ENCODE data around the gene HOXB7. TPM values are rescaled to one million over a fixed set of nuclear protein-coding genes. Genes with fewer than 3 reads are reported as not detected.

The HOXB7 gene
- total and polyA plus RNA-seq, 2 donors: 0.09 to 1.0 TPM

DNA sequence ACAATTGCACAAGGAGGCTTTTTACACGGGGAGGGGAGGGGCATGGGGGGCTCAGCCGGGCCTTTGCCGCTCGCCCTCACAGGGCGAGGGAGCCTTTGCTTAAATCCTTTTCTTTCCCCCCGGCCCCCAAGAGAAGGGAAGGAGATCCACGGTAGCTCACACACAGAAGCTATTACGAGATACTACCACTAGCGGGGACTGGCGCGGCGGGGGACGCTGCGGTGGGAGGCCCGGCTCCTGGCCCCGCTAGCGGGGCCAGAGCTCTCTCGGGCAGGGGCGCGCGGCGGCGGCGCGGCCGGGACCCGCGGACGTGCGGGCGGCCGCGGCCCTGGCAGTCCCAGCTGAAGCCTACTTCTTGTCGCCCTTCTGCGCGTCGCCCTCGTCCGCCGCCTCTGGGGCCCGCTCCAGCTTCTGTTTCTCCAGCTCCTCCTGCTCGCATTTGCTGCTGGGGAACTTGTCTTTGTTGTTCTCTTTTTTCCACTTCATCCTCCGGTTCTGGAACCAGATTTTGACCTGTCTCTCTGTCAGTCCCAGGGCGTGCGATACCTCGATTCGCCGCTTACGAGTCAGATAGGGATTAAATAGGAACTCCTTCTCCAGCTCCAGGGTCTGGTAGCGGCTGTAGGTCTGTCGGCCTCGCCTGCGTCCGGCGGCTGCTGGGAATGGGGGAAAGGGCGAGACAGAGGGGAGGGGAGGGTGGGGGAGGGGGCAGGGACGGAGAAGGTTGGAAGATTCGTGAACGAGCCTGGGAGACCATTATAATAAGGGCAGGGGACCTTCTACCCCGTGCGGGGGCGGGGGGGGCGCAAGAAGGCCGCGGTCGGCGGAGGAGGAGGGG lies 2.3 kb upstream of the HOXB7 start:
- 1% methylated on average over 67 of the region's 67 CpGs for WGBS
- peaks cover 1 to 30% of the 10 kb centered on the region in 2 donors for H3K9me3 ChIP-seq (ENCODE audit: control insufficient read depth in 2 of 2, insufficient read depth in 1 of 2, low read length in 1 of 2)
- no peak overlapping the region for H3K27ac ChIP-seq (ENCODE audit: low read depth in 1 of 2, low read length in 1 of 2)
- H3K4me1 ChIP-seq (ENCODE audit: control insufficient read depth in 2 of 2, insufficient read depth in 2 of 2, low read length in 2 of 2): peaks cover 11 to 30% of the 10 kb centered on the region in 2 donors
- H3K36me3 ChIP-seq (ENCODE audit: control insufficient read depth in 2 of 2, insufficient read depth in 2 of 2, low read length in 1 of 2): no peaks in the 10 kb centered on the region
- DNase-seq (ENCODE audit: low read depth in 6 of 9, low spot score in 9 of 9): peak in 1 of 9 donors; percentile 53
- H3K27me3 ChIP-seq (ENCODE audit: control insufficient read depth in 2 of 2, insufficient read depth in 1 of 2, low read length in 1 of 2): peaks cover 89 to 100% of the 10 kb centered on the region in 2 donors
- peak overlapping the region in 1 of 2 donors; percentile 31 for H3K4me3 ChIP-seq (ENCODE audit: low read length in 2 of 2)

DNA sequence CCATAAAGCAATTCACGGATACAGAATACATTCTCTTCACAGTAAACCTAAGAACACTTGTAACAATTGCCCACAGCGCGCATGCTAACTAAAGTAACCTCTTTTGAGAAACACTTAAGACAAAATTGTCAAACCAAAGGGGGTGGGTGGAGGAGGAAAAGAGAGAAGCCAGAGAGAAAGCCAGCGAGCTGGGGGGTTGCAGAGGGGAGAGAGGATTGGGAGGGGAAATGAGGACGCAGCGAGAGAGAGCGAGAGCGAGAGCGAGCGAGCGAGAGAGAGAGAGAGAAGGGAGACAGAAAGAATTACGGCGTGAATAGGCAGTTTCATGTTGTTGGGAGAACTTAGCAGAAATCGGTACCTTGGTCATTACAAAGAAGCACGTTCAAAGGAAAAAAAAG lies 1.6 kb upstream of the HOXB7 start:
- no peak overlapping the region for H3K27ac ChIP-seq (ENCODE audit: low read depth in 1 of 2, low read length in 1 of 2)
- 3% methylated on average over 15 of the region's 15 CpGs for WGBS

DNA sequence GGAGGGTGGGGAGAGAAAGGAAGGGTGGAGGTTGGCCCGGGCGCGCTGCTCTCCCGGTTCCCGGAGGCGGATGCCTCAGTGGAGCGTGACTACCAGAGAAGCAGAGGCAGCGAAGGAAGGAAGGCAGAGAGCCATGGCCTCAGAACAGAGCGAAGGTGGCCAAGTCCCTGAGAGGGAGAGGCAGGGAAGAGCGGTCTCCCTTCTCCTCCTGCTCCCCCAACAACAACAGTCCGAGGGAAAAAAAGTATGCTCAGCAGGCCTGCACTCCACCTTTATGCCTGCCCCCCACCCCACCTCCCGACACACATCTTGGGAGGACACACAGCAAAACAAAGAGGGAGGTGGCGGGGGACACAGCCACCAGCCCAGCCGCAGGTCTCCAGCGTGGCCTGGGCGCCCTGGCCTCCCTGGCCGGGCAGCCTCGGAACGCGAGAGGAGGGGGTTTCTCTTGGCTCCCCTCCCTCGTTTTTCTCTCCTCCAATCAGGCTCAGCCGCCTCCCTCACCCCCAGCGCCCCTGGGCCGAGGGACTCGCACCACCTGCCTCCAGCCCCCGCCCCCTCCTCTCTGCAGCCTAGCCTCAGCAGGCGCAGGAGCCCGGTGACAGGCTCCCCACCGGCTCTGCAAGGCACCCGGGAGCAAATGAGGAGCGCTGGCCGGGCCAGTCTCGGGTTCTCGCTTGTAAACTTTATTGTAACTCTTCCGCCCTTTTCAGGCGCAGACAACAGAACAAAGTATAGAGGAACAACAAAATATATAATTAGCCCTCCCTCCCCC lies 1.1 kb upstream of the HOXB7 start:
- Histone ChIP-seq H3K36me3 (ENCODE audit: control insufficient read depth in 2 of 2, insufficient read depth in 2 of 2, low read length in 1 of 2) (no peaks in the 10 kb centered on the region), H3K27ac (ENCODE audit: low read depth in 1 of 2, low read length in 1 of 2) (no peak overlapping the region), H3K4me3 (ENCODE audit: low read length in 2 of 2) (peak overlapping the region in 1 of 2 donors; percentile 65), H3K4me1 (ENCODE audit: control insufficient read depth in 2 of 2, insufficient read depth in 2 of 2, low read length in 2 of 2) (peaks cover 11 to 30% of the 10 kb centered on the region in 2 donors), H3K27me3 (ENCODE audit: control insufficient read depth in 2 of 2, insufficient read depth in 1 of 2, low read length in 1 of 2) (peaks cover 82 to 100% of the 10 kb centered on the region in 2 donors), H3K9me3 (ENCODE audit: control insufficient read depth in 2 of 2, insufficient read depth in 1 of 2, low read length in 1 of 2) (peaks cover 1 to 20% of the 10 kb centered on the region in 2 donors)
- 4% methylated on average over 36 of the region's 36 CpGs for WGBS
- DNase-seq (ENCODE audit: low read depth in 6 of 9, low spot score in 9 of 9): no peak

More for the DNA sequence above, 1.6 kb upstream of the HOXB7 start:
- Histone ChIP-seq H3K9me3 (ENCODE audit: control insufficient read depth in 2 of 2, insufficient read depth in 1 of 2, low read length in 1 of 2) (peaks cover 1 to 24% of the 10 kb centered on the region in 2 donors), H3K4me3 (ENCODE audit: low read length in 2 of 2) (peak overlapping the region in 1 of 2 donors; percentile 31), H3K4me1 (ENCODE audit: control insufficient read depth in 2 of 2, insufficient read depth in 2 of 2, low read length in 2 of 2) (peaks cover 11 to 30% of the 10 kb centered on the region in 2 donors), H3K36me3 (ENCODE audit: control insufficient read depth in 2 of 2, insufficient read depth in 2 of 2, low read length in 1 of 2) (no peaks in the 10 kb centered on the region), H3K27me3 (ENCODE audit: control insufficient read depth in 2 of 2, insufficient read depth in 1 of 2, low read length in 1 of 2) (peaks cover 83 to 100% of the 10 kb centered on the region in 2 donors)
- peak in 1 of 9 donors; percentile 39 for DNase-seq (ENCODE audit: low read depth in 6 of 9, low spot score in 9 of 9)

GRCh38 chr17:48611213-48611612 lies 396 bp upstream of the HOXB7 start:
- peaks cover 11 to 30% of the 10 kb centered on the region in 2 donors for H3K4me1 ChIP-seq (ENCODE audit: control insufficient read depth in 2 of 2, insufficient read depth in 2 of 2, low read length in 2 of 2)
- peak overlapping the region; percentile 45 to 65 for H3K4me3 ChIP-seq (ENCODE audit: low read length in 2 of 2)
- H3K27me3 ChIP-seq (ENCODE audit: control insufficient read depth in 2 of 2, insufficient read depth in 1 of 2, low read length in 1 of 2): peaks cover 81 to 100% of the 10 kb centered on the region in 2 donors
- peaks cover 1 to 16% of the 10 kb centered on the region in 2 donors for H3K9me3 ChIP-seq (ENCODE audit: control insufficient read depth in 2 of 2, insufficient read depth in 1 of 2, low read length in 1 of 2)
- 2% methylated on average over 22 of the region's 22 CpGs for WGBS
- no peak overlapping the region for H3K27ac ChIP-seq (ENCODE audit: low read depth in 1 of 2, low read length in 1 of 2)
- H3K36me3 ChIP-seq (ENCODE audit: control insufficient read depth in 2 of 2, insufficient read depth in 2 of 2, low read length in 1 of 2): no peaks in the 10 kb centered on the region
- no peak for DNase-seq (ENCODE audit: low read depth in 6 of 9, low spot score in 9 of 9)

- WGBS: 16% methylated on average over 15 of the region's 15 CpGs
- H3K4me3 ChIP-seq (ENCODE audit: low read length in 2 of 2): peak overlapping the region; percentile 45 to 65
- no peak for DNase-seq (ENCODE audit: low read depth in 6 of 9, low spot score in 9 of 9)
- H3K27me3 ChIP-seq (ENCODE audit: control insufficient read depth in 2 of 2, insufficient read depth in 1 of 2, low read length in 1 of 2): peaks cover 83 to 100% of the 10 kb centered on the region in 2 donors
- no peak overlapping the region for H3K27ac ChIP-seq (ENCODE audit: low read depth in 1 of 2, low read length in 1 of 2)
- peaks cover 1 to 16% of the 10 kb centered on the region in 2 donors for H3K9me3 ChIP-seq (ENCODE audit: control insufficient read depth in 2 of 2, insufficient read depth in 1 of 2, low read length in 1 of 2)
- H3K36me3 ChIP-seq (ENCODE audit: control insufficient read depth in 2 of 2, insufficient read depth in 2 of 2, low read length in 1 of 2): no peaks in the 10 kb centered on the region
- H3K4me1 ChIP-seq (ENCODE audit: control insufficient read depth in 2 of 2, insufficient read depth in 2 of 2, low read length in 2 of 2): peaks cover 11 to 30% of the 10 kb centered on the region in 2 donors
These were observed 997 bp downstream of the HOXB7 start for GRCh38 chr17:48609759-48610281.

DNA sequence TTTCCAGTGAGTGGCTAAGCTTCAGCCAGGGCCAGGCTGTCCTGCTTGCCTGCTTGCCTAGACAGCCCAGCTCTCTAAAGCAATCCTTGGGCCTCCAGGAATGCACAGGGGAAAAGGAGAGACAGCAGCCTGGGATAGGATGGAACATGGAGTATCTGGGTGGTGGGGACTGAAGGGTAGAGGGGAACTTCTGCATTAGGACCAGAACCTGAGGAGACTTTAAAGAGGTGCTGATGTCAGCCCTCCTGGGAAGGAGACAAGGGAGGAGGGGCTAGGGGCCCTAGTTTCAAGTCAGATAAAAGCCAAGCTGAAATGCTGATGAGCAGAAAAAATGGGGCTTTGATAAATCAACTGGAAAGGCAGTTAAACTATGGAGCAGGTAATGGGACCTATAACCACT lies 1.8 kb downstream of the HOXB7 start:
- H3K4me1 ChIP-seq (ENCODE audit: control insufficient read depth in 2 of 2, insufficient read depth in 2 of 2, low read length in 2 of 2): peaks cover 11 to 27% of the 10 kb centered on the region in 2 donors
- peaks cover 82 to 100% of the 10 kb centered on the region in 2 donors for H3K27me3 ChIP-seq (ENCODE audit: control insufficient read depth in 2 of 2, insufficient read depth in 1 of 2, low read length in 1 of 2)
- no peak overlapping the region for H3K4me3 ChIP-seq (ENCODE audit: low read length in 2 of 2)
- no peak overlapping the region for H3K27ac ChIP-seq (ENCODE audit: low read depth in 1 of 2, low read length in 1 of 2)
- no peaks in the 10 kb centered on the region for H3K36me3 ChIP-seq (ENCODE audit: control insufficient read depth in 2 of 2, insufficient read depth in 2 of 2, low read length in 1 of 2)
- H3K9me3 ChIP-seq (ENCODE audit: control insufficient read depth in 2 of 2, insufficient read depth in 1 of 2, low read length in 1 of 2): peaks cover 0 to 19% of the 10 kb centered on the region in 2 donors
- DNase-seq (ENCODE audit: low read depth in 6 of 9, low spot score in 9 of 9): no peak

- peaks cover 83 to 100% of the 10 kb centered on the region in 2 donors for H3K27me3 ChIP-seq (ENCODE audit: control insufficient read depth in 2 of 2, insufficient read depth in 1 of 2, low read length in 1 of 2)
- 100% methylated on average over 1 of the region's 1 CpG for WGBS
- no peak overlapping the region for H3K27ac ChIP-seq (ENCODE audit: low read depth in 1 of 2, low read length in 1 of 2)
- no peaks in the 10 kb centered on the region for H3K36me3 ChIP-seq (ENCODE audit: control insufficient read depth in 2 of 2, insufficient read depth in 2 of 2, low read length in 1 of 2)
- H3K4me1 ChIP-seq (ENCODE audit: control insufficient read depth in 2 of 2, insufficient read depth in 2 of 2, low read length in 2 of 2): peaks cover 11 to 27% of the 10 kb centered on the region in 2 donors
- DNase-seq (ENCODE audit: low read depth in 6 of 9, low spot score in 9 of 9): no peak
- H3K9me3 ChIP-seq (ENCODE audit: control insufficient read depth in 2 of 2, insufficient read depth in 1 of 2, low read length in 1 of 2): peaks cover 0 to 24% of the 10 kb centered on the region in 2 donors
- no peak overlapping the region for H3K4me3 ChIP-seq (ENCODE audit: low read length in 2 of 2)
These were observed 2.4 kb downstream of the HOXB7 start for GRCh38 chr17:48608494-48608834.

DNA sequence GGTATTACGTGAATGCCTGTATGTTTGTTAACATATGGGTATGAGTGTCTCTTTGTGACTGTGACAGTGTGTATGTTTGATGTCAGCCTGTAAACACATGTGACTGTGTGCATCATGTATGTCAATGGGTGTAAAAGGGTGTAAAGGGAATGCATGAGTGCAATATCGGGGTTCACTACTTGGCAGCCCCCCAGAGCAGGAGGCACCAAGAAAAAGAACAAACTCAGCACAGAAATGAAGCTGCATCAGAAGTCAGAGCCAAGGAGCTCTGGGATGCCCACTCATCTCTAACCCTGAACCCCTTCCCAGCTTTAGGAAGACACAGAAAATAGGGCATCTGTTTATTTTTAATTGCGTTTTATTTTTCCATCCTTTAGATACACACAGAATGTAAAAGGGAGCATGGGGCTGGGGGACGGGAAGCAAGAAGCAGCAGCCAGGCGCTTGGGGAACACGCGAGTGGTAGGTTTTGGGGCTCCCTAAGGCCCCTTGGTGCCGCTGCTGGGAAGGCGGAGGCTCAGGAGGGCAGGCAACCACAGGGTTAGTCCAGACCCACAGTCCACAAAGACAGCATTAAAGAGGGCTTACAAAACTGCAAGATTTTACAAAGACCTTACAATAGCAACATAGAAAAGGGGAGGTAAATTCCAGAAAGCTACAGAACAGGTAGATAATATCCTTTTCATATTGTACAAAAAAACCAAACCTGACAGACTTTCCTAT lies 3.8 kb downstream of the HOXB7 start:
- Histone ChIP-seq H3K9me3 (ENCODE audit: control insufficient read depth in 2 of 2, insufficient read depth in 1 of 2, low read length in 1 of 2) (peaks cover 0 to 30% of the 10 kb centered on the region in 2 donors), H3K36me3 (ENCODE audit: control insufficient read depth in 2 of 2, insufficient read depth in 2 of 2, low read length in 1 of 2) (no peaks in the 10 kb centered on the region), H3K4me3 (ENCODE audit: low read length in 2 of 2) (no peak overlapping the region), H3K27ac (ENCODE audit: low read depth in 1 of 2, low read length in 1 of 2) (no peak overlapping the region), H3K4me1 (ENCODE audit: control insufficient read depth in 2 of 2, insufficient read depth in 2 of 2, low read length in 2 of 2) (peaks cover 11 to 24% of the 10 kb centered on the region in 2 donors), H3K27me3 (ENCODE audit: control insufficient read depth in 2 of 2, insufficient read depth in 1 of 2, low read length in 1 of 2) (peaks cover 86 to 100% of the 10 kb centered on the region in 2 donors)
- WGBS: 94% methylated on average over 9 of the region's 9 CpGs
- DNase-seq (ENCODE audit: low read depth in 6 of 9, low spot score in 9 of 9): no peak
